ENCODE results near the gene PDE6C. TPM values are rescaled to one million over a fixed set of nuclear protein-coding genes. Genes with fewer than 3 reads are reported as not detected.

The PDE6C gene
- total RNA-seq, 1 donor from 2014 or later, result not detected

GRCh38 chr10:93600446-93601145, 11.7 kb upstream of the PDE6C start:
- Histone ChIP-seq H3K4me3 (peak overlapping the region; percentile 62), H3K27ac (no peak overlapping the region), H2AFZ (replicated peaks) (no peak overlapping the region), H3K27me3 (peaks cover 80% of the 10 kb centered on the region), H4K20me1 (ENCODE audit: low read depth) (no peaks in the 10 kb centered on the region), H3F3A (ENCODE audit: low read depth) (peaks cover 6% of the 10 kb centered on the region), H3K4me1 (peaks cover 11% of the 10 kb centered on the region), H3K4me2 (peak overlapping the region; percentile 95), H3K79me2 (ENCODE audit: low read depth) (no peaks in the 10 kb centered on the region), H3K36me3 (no peaks in the 10 kb centered on the region), H3K9ac (no peak overlapping the region), H3K9me3 (ENCODE audit: low read depth) (no peaks in the 10 kb centered on the region)
- H3K36me3 Mint-ChIP-seq, result no peaks in the 10 kb centered on the region
- H3K9me3 Mint-ChIP-seq, result peaks cover 2% of the 10 kb centered on the region
- H3K27ac Mint-ChIP-seq, result no peak overlapping the region
- TF ChIP-seq EZH2phosphoT487 (IDR thresholded peaks at IDR 0.05), result no peak
- peak; percentile 10 for TF ChIP-seq EZH2 (IDR thresholded peaks at IDR 0.05)
- peaks cover 18% of the 10 kb centered on the region for H3K4me1 Mint-ChIP-seq
- peaks cover 42% of the 10 kb centered on the region for H3K27me3 Mint-ChIP-seq (ENCODE audit: insufficient read depth, low read depth)
- H3K4me3 Mint-ChIP-seq, result peak overlapping the region; percentile 77
- DNase-seq (ENCODE audit: low spot score), result peak; percentile 48

GRCh38 chr10:93601146-93601773, 11.1 kb upstream of the PDE6C start, which contains the start of gene RBP4:
TSS of gene RBP4 (minus strand) at chr10:93601235. CDS start at chr10:93601028, 207 bp downstream.
- H2AFZ ChIP-seq (replicated peaks), result peak within 1 kb of the TSS; percentile 63
- peak; percentile 55 for DNase-seq (ENCODE audit: low spot score)
- no peaks in the 10 kb centered on the region for H4K20me1 ChIP-seq (ENCODE audit: low read depth)
- no peaks in the 10 kb centered on the region for H3K36me3 Mint-ChIP-seq
- peaks cover 86% of the 10 kb centered on the region for H3K27me3 ChIP-seq
- peaks cover 11% of the 10 kb centered on the region for H3K4me1 ChIP-seq
- peaks cover 17% of the 10 kb centered on the region for H3K4me1 Mint-ChIP-seq
- no peaks in the 10 kb centered on the region for H3K9me3 ChIP-seq (ENCODE audit: low read depth)
- H3K27ac Mint-ChIP-seq, result no peak within 1 kb of the TSS
- H3K4me3 ChIP-seq, result peak within 1 kb of the TSS; percentile 62
- peak within 1 kb of the TSS; percentile 77 for H3K4me3 Mint-ChIP-seq
- no peaks in the 10 kb centered on the region for H3K79me2 ChIP-seq (ENCODE audit: low read depth)
- peak; percentile 93 for TF ChIP-seq EZH2 (IDR thresholded peaks at IDR 0.05)
- TF ChIP-seq EZH2phosphoT487 (IDR thresholded peaks at IDR 0.05), result peak; percentile 95
- TF ChIP-seq CTCF (IDR thresholded peaks at IDR 0.05), result no peak
- H3K27me3 Mint-ChIP-seq (ENCODE audit: insufficient read depth, low read depth), result peaks cover 42% of the 10 kb centered on the region
- H3K9ac ChIP-seq, result no peak within 1 kb of the TSS
- H3F3A ChIP-seq (ENCODE audit: low read depth), result peaks cover 6% of the 10 kb centered on the region
- H3K27ac ChIP-seq, result no peak within 1 kb of the TSS
- H3K9me3 Mint-ChIP-seq, result peaks cover 2% of the 10 kb centered on the region
- peak within 1 kb of the TSS; percentile 95 for H3K4me2 ChIP-seq
- H3K36me3 ChIP-seq, result no peaks in the 10 kb centered on the region

GRCh38 chr10:93601774-93602162, 10.6 kb upstream of the PDE6C start:
- DNase-seq (ENCODE audit: low spot score), result no peak
- Histone ChIP-seq H3K4me2 (peak overlapping the region; percentile 95), H3K9ac (no peak overlapping the region), H4K20me1 (ENCODE audit: low read depth) (no peaks in the 10 kb centered on the region), H3K4me3 (peak overlapping the region; percentile 62), H3K79me2 (ENCODE audit: low read depth) (no peaks in the 10 kb centered on the region), H3F3A (ENCODE audit: low read depth) (peaks cover 6% of the 10 kb centered on the region), H2AFZ (replicated peaks) (no peak overlapping the region), H3K27me3 (peaks cover 90% of the 10 kb centered on the region), H3K4me1 (peaks cover 11% of the 10 kb centered on the region), H3K27ac (no peak overlapping the region), H3K9me3 (ENCODE audit: low read depth) (no peaks in the 10 kb centered on the region), H3K36me3 (no peaks in the 10 kb centered on the region)
- Mint-ChIP-seq H3K9me3 (peaks cover 2% of the 10 kb centered on the region), H3K27ac (no peak overlapping the region), H3K27me3 (ENCODE audit: insufficient read depth, low read depth) (peaks cover 42% of the 10 kb centered on the region), H3K36me3 (no peaks in the 10 kb centered on the region), H3K4me3 (peak overlapping the region; percentile 76), H3K4me1 (peaks cover 16% of the 10 kb centered on the region)
- TF ChIP-seq EZH2 (IDR thresholded peaks at IDR 0.05) (no peak), EZH2phosphoT487 (IDR thresholded peaks at IDR 0.05) (peak; percentile 55), CTCF (IDR thresholded peaks at IDR 0.05) (no peak)
